ENCODE measurements around the gene TRIM65. TPM values are rescaled to one million over a fixed set of nuclear protein-coding genes. Genes with fewer than 3 reads are reported as not detected.

TRIM65 gene
- total and polyA plus RNA-seq, 2 of the 13 experiments (the other 11 are each of a cell fraction or from before 2014, with no cell fraction given), result 10.3 to 22.4 TPM

- TF ChIP-seq ZSCAN29 (CRISPR knock-in tag; conservative IDR thresholded peaks at IDR 0.05), result no peak
- TF ChIP-seq RERE (CRISPR knock-in tag; IDR thresholded peaks at IDR 0.05; ENCODE audit: low read depth), result no peak
- no peak for TF ChIP-seq ZNF576 (CRISPR knock-in tag; IDR thresholded peaks at IDR 0.05)
- TF ChIP-seq TOPORS (CRISPR knock-in tag; IDR thresholded peaks at IDR 0.05), result no peak
- TF ChIP-seq KDM3A (CRISPR knock-in tag; IDR thresholded peaks at IDR 0.05; ENCODE audit: low read depth), result no peak
- TF ChIP-seq RBM22 (optimal IDR thresholded peaks at IDR 0.05; ENCODE audit: low read length), result no peak
Measured at GRCh38 chr17:75933808-75934207, 37.1 kb upstream of the TRIM65 start (continued).

GRCh38 chr17:75932852-75933251 is 36.1 kb upstream of the TRIM65 start:
- intact Hi-C loops (cut with micrococcal nuclease; ENCODE audit: unreplicated experiment), result no loop called here
- Histone ChIP-seq H2AFZ (ENCODE audit: low read length) (no peak overlapping the region), H3K27ac (ENCODE audit: extremely low read length, insufficient read depth, low read length) (no peak overlapping the region), H3K36me3 (replicated peaks in 1 of 2; ENCODE audit: control insufficient read depth in 1 of 2, insufficient read depth in 2 of 2, low read length in 2 of 2) (no peaks in the 10 kb centered on the region), H3K79me2 (ENCODE audit: insufficient read depth, low read length) (no peaks in the 10 kb centered on the region), H3K9me3 (ENCODE audit: low read length) (no peaks in the 10 kb centered on the region), H3K4me1 (ENCODE audit: insufficient read depth, low read length) (peaks cover 6% of the 10 kb centered on the region; the same call in 1 of the 2 replicates), H4K20me1 (ENCODE audit: insufficient read depth, low read length) (no peaks in the 10 kb centered on the region), H3K4me3 (replicated peaks in 1 of 3; ENCODE audit: insufficient read depth in 1 of 3, low read depth in 2 of 3, low read length in 3 of 3) (no peak overlapping the region), H3K9ac (ENCODE audit: insufficient read depth, low read depth, low read length) (no peak overlapping the region), H3K4me2 (ENCODE audit: low read depth, low read length) (no peak overlapping the region), H3K27me3 (ENCODE audit: control insufficient read depth in 1 of 2, insufficient read depth in 2 of 2, low read length in 2 of 2) (no peaks in the 10 kb centered on the region)
- POLR2A ChIA-PET, result no interaction called here
- CTCF ChIA-PET (ENCODE audit: low intra/inter-chr PET ratio, low total read pairs), result no interaction called here
- in situ Hi-C loops (cut with HindIII; ENCODE audit: extremely low pct_ligation_motif_present, low pct_unique_long_range_greater_than_20kb), result no loop called here
- no TSS peak for BruUV-seq (replicated peaks)
- ATAC-seq (no peak), FAIRE-seq (no peak), DNase-seq (ENCODE audit: low spot score) (no peak)
- 76% methylated on average over 5 of the region's 5 CpGs for WGBS (ENCODE audit: low lambda C conversion rate)
- no peak for TF ChIP-seq MAF1 (CRISPR knock-in tag; IDR thresholded peaks at IDR 0.05; ENCODE audit: borderline replicate concordance)
- TF ChIP-seq ZNF512 (CRISPR knock-in tag; IDR thresholded peaks at IDR 0.05), result no peak
- no peak for TF ChIP-seq ATAD3A (CRISPR knock-in tag; IDR thresholded peaks at IDR 0.05)
- no peak for TF ChIP-seq MLXIP (CRISPR knock-in tag; IDR thresholded peaks at IDR 0.05; ENCODE audit: borderline replicate concordance)
- TF ChIP-seq BRD4 (CRISPR knock-in tag; IDR thresholded peaks at IDR 0.05), result no peak
- TF ChIP-seq KDM2A (CRISPR knock-in tag; IDR thresholded peaks at IDR 0.05; ENCODE audit: borderline replicate concordance, low read depth), result no peak
- TF ChIP-seq RNF2 (conservative IDR thresholded peaks at IDR 0.05; ENCODE audit: low read depth), result no peak
- no peak for TF ChIP-seq GATAD1 (CRISPR knock-in tag; IDR thresholded peaks at IDR 0.05)
- no peak for TF ChIP-seq TEAD3 (CRISPR knock-in tag; optimal IDR thresholded peaks at IDR 0.05; ENCODE audit: borderline replicate concordance)

All from HepG2 (cell line).